GM19324 (cell line): ENCODE measurements around the gene CEP83.
"Not testable (repeated sequence)": the region's sequence is repeated elsewhere in the genome, so short reads cannot be mapped to it uniquely, and the experiment has no call there.

Source experiments
- ATAC-seq: cut with Tn5 transposase; IDR thresholded peaks from one replicate; pipeline ENCODE4 v1.9.1; 2021; ENCODE audit warnings: mild to moderate bottlenecking, moderate library complexity; ENCODE audit not compliant: unreplicated experiment, low FRiP score

Gene CEP83

GRCh38 chr12:94459728-94460615, at the start of gene CEP83:
TSS of gene CEP83 (minus strand) at chr12:94459867. CDS start at chr12:94412490, 47,377 bp downstream.
- peak; percentile 96 for ATAC-seq

- ATAC-seq: no peak
Observed at GRCh38 chr12:94509317-94509716, 49.6 kb upstream of the CEP83 start.

- no peak for ATAC-seq
Observed at GRCh38 chr12:94507455-94507854, 47.8 kb upstream of the CEP83 start.

- ATAC-seq: no peak
Observed at GRCh38 chr12:94504386-94504785, 44.7 kb upstream of the CEP83 start.

- ATAC-seq: no peak
Observed at GRCh38 chr12:94503619-94504018, 44.0 kb upstream of the CEP83 start.

- ATAC-seq: no peak
Observed at GRCh38 chr12:94500831-94501567, 41.3 kb upstream of the CEP83 start.

GRCh38 chr12:94498698-94499097, 39.0 kb upstream of the CEP83 start:
- no peak for ATAC-seq

GRCh38 chr12:94498073-94498472, 38.4 kb upstream of the CEP83 start:
- ATAC-seq: no peak

GRCh38 chr12:94495445-94496115, 35.9 kb upstream of the CEP83 start:
- no peak for ATAC-seq

GRCh38 chr12:94491489-94491888, 31.8 kb upstream of the CEP83 start:
- ATAC-seq: no peak

- ATAC-seq: peak; percentile 95
Observed at GRCh38 chr12:94488463-94488862, 28.8 kb upstream of the CEP83 start.

GRCh38 chr12:94481734-94482133, 22.1 kb upstream of the CEP83 start:
- ATAC-seq: no peak

GRCh38 chr12:94469522-94469921, 9.9 kb upstream of the CEP83 start:
- ATAC-seq: no peak

GRCh38 chr12:94460616-94460959, 921 bp upstream of the CEP83 start:
- no peak for ATAC-seq

- ATAC-seq: no peak
Observed at GRCh38 chr12:94458877-94459727, 565 bp downstream of the CEP83 start.

- ATAC-seq: no peak
Observed at GRCh38 chr12:94457311-94457710, 2.4 kb downstream of the CEP83 start.

- ATAC-seq: not testable (repeated sequence)
Observed at GRCh38 chr12:94454318-94454717, 5.3 kb downstream of the CEP83 start.

GRCh38 chr12:94445662-94446061, 14.0 kb downstream of the CEP83 start:
- ATAC-seq: no peak

GRCh38 chr12:94437303-94437702, 22.4 kb downstream of the CEP83 start:
- ATAC-seq: no peak

GRCh38 chr12:94435511-94435927, 24.1 kb downstream of the CEP83 start:
- no peak for ATAC-seq
